HG03196 (cell line): ENCODE results near the gene RBM28.

ENCODE experiments used
- ATAC-seq: cut with Tn5 transposase; IDR thresholded peaks from one replicate; pipeline ENCODE4 v1.9.1; 2021; ENCODE audit not compliant: unreplicated experiment

Gene RBM28

DNA sequence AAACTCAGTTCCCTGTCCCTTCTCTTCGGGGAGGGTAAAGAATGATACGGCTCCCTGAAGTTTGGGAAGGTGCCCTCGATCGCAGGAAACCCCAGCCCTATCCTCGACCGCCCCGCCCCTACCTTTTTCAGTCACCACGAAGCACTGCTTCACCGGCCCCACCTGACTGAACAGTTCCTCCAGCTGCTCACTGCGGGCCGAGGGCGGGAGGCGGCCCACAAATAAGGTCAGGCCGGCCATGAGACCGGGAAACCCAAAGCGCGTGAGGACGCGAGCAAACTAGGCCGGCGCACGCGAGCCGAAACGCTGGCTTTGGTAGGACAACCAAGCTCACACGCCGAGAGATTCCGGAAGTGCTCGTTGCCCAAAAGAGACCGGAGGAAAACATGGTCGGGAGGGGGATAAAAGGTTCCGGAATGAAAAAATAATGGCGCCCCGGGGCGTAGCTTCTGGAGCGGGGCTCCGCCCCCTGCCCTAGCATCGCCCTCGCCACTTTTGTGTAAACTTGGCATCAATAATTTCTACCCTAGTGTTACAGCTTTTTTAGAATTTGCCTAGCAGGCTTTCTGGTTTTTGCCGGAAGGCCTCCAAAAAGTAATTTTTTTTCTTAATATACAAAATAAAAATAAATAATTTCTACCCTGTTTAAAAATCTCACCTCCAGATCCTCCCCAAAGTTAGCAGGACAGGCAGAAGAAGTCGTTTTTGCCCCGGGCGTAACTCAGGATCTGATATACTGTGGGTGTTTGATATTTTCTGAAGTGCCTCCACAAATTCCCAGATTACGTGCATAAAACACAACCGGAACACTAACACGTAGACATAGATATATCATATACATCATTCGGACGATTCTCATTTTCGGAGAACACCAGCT is at the start of gene RBM28:
RBM28 (minus strand) TSS at position 355 of the 877 bp plus-strand sequence; CDS start at position 240, 115 bp downstream.
- ATAC-seq: peak; percentile 95

GRCh38 chr7:128392446-128393327 is 49.0 kb upstream of the RBM28 start:
- no peak for ATAC-seq

DNA sequence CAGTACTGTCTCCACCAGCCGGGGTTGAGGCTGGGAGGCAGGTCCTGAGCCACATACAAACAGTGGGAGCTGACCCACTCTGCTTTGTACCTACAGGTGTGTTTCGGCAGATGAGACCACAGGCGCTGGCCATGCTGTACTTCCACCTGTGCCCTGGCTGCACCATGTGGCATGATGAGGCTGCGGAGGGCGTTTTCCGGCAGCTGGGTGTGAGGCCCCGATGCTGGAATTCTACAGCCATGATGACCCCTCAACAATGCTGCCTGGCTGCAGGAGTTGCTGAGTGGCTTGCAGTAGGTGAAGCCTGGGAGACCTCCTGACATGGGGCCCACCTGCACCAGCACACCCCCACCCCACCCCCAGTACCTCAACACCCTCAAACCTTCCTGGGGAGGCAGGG is 48.1 kb upstream of the RBM28 start:
- no peak for ATAC-seq

DNA sequence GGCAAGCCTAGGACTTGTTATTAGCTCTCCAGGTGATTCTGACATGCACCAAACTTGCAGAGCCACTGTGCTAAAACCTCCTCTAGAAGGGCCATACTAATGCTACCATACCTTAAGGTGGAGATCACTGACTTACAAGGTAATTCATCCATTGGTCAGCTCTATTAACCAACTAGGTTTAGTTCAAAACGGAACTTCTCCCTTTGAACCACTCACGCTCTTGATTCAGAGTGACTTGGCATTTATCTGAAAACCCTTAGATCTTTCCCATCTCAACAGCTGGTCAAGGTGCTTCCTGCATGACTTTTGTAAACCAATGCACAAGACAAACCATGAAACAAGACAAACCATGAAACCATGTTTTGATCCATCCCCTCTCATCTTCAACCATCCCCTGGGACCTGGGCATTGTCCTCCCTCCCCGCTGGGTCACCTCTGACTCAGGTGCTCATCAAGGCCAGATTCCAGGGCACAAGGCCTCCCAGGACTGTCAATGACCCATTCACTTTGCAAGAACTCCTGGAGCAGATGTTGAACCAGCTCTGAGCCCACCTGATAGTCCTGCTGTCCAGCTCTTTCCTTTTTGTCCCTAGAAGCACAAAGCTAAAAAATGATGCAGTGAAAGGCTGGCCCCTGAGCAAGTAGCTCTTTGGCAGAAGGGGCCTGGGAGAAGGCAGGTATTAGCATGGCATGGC is 47.3 kb upstream of the RBM28 start:
- no peak for ATAC-seq

- no peak for ATAC-seq
Measured at GRCh38 chr7:128389618-128390329, 46.1 kb upstream of the RBM28 start.

GRCh38 chr7:128389085-128389617 is 45.4 kb upstream of the RBM28 start:
- no peak for ATAC-seq

DNA sequence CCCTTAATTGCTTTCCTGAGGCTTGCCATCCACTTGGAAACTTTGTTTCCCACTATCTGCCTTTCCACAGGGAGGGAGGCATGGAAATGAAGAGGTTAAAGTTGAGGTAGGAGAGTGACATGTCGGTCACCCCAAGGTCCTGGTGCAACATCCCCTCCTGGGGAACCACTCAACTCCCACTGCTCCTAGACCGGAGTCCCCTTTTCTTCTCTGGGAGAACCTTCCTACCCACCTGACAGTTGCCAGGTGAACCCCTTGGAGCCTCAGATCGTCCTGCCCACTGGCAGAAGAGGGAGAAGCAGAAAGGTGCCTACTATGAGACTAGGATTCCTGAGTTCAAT is 44.4 kb upstream of the RBM28 start:
- ATAC-seq: no peak

- no peak for ATAC-seq
Measured at GRCh38 chr7:128387216-128388144, 43.8 kb upstream of the RBM28 start.

DNA sequence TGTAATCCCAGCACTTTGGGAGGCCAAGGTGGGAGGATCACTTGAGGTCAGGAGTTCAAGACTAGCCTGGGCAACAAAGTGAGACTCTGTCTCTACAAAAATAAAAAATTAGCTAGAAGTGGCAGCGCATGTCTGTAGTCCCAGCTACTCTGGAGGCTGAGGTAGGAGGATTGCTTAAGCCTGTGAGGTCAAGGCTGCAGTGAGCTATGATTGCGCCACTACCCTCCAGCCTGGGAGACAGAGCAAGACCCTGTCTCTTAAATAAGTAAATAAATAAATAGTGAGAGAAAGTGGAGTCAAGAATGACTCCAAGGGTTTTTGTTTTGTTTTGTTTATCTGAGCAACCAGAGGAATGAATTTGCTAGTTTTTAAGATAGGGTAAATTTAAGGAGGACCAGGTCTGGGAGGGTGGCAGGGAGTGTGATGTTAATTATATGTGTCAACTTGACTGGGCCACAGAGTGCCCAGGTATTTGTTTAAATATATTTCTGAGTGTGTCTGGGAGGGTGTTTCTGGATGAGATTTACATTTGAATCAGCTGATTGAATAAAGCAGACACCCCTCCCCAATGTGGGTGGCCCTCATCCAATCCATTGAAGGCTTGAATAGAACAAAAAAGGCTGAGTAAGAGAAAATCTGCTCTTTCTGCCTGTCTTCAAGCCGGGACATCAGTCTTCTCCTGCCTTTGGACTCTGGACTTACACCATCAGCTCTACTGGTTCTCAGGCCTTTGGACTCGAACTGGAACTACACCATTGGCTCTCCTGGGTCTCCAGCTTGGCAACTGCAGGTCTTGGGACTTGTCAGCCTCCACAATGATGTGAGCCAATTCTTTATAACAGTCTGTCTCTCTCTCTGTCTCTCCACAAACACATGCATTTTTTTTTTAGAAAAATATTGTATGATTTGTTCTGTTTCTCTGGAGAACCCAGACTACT is 42.5 kb upstream of the RBM28 start:
- ATAC-seq: no peak

DNA sequence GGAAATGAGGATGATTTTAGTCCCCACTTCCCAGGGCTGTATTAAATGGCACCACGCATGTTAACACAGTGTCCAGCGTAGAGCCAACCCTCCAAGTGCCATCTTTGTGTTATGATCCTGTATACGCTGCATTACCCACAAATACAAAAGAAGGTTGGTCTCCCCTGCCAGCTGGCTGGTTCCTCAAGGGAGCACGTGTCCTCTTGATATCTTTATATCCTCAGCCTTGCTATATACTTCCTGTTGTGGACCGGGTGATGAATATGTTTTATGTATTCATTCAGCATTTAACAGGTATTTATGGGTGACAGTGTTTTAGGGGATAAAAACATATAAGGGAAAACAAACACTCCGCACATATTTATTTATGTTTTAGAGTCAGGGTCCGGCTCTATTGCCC is 41.0 kb upstream of the RBM28 start:
- no peak for ATAC-seq

GRCh38 chr7:128383776-128384175 is 40.1 kb upstream of the RBM28 start:
- ATAC-seq: no peak

DNA sequence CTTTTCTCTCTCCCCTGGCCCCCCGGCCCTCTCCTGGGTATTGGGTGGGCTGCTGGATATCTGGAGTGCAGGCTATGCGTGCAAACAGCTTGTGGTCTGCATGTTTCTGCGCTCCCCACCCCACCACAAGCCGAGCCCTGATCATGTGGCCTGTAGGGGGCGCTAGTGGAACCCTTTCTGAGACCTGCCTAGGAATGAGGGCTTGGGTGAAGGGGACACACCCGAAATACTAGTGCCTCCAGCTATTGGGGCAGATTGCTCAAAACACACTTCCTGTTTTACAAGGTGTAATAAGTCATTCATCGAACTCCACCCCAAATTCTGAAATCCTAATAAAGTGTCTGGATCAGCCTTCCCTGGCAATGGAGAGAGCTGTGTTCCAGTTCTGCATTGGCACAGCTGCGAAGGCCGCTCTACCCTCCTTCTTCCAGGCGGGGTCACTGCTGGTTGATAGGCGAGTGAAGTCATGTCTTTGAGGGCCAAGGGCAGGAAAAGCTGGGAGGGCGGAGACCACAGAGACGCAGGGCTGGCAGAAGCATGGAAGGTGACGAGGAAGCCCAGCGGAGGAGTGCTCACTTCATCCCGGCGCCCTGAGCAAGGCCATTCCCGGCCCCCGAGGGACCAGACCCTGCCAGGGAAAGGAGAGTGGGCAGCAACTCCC is 37.6 kb upstream of the RBM28 start:
- no peak for ATAC-seq

DNA sequence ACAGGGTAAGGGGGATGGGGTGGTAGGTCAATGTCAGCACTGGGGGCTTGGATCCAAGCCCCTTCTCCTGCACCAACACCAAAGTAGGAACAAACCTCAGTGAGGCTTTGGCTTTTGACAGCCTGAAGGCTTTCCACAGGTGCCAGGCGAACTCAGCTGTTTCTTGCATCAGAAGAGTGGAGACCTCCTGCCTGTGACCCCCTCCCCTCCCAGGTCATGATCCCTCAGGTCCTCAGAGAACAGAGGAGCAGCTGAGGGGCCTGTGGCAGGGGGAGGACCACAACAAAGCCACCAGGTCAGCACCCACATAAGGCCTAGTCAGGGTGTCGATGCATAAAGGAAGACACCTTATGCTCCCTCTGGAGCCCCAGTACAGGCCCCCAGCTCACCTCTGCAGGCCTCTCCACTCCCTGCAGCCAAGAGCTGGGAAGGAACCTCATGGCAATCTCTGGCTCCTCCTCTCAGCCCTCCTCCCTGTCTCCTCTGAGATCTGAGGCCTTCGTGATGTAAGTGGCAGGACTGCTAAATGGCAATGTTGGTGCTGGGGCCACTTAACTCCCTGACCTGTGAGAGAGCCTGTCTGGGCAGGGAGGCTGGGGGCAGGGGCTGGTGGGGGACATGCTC is 36.9 kb upstream of the RBM28 start:
- no peak for ATAC-seq

DNA sequence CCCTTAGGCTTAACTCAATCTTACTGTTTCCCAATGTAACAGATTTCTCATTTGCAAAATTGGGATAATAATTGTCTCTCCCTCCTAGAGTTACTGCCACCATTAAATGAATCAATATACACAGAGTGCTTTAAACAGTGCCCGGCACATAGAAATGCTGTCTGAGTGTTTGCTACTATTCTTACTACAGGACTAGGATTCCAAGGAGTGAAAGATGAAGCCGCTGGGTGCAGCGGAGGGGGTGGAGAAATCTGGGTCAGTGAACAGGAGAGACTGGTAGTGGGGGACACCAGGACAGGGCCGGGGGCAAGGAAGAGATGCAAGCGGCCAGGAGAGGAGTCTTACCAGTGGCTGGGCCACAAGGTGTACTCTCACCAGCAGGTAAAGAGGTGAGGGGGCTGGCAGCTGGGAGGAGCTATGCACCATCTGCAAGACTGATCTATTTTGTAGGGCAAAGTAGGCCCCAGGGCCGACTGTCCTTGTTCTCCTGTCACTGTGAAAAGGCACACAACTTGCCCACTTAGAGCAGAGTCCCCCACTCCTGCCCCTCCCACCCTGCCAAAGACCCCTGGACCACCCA is 36.3 kb upstream of the RBM28 start:
- no peak for ATAC-seq

- no peak for ATAC-seq
Measured at GRCh38 chr7:128378637-128379036, 34.9 kb upstream of the RBM28 start.

GRCh38 chr7:128376077-128376476 is 32.4 kb upstream of the RBM28 start:
- no peak for ATAC-seq

GRCh38 chr7:128374041-128374440 is 30.3 kb upstream of the RBM28 start:
- no peak for ATAC-seq
